ENCODE results near the gene SYNPO2L.

The SYNPO2L gene

GRCh38 chr10:73628405-73628804, 27.4 kb downstream of the SYNPO2L start:
- no peak overlapping the region for H3K23ac ChIP-seq (ENCODE audit: low read length)
- H3K27me3 ChIP-seq (ENCODE audit: insufficient read depth, low read length, poor library complexity) = no peaks in the 10 kb centered on the region
- no peak overlapping the region for H3K18ac ChIP-seq (ENCODE audit: low read length)
- no peaks in the 10 kb centered on the region for H3K79me1 ChIP-seq (ENCODE audit: low read length)
- no peaks in the 10 kb centered on the region for H3K36me3 ChIP-seq (ENCODE audit: control insufficient read depth, insufficient read depth, low read length)
- no peak overlapping the region for H2BK5ac ChIP-seq (ENCODE audit: low read length)
- H2AK5ac ChIP-seq (ENCODE audit: low read length) = no peak overlapping the region
- no peak overlapping the region for H3K9ac ChIP-seq (ENCODE audit: low read length)
- H3K56ac ChIP-seq (ENCODE audit: low read length) = no peak overlapping the region
- no peak overlapping the region for H3K4me3 ChIP-seq (ENCODE audit: low read length)
- H2BK120ac ChIP-seq (ENCODE audit: low read depth, low read length) = no peak overlapping the region
- H3K79me2 ChIP-seq (ENCODE audit: control insufficient read depth, insufficient read depth, low read length) = no peaks in the 10 kb centered on the region
- no peak overlapping the region for H3K4ac ChIP-seq (ENCODE audit: low read depth, low read length)
- no peak overlapping the region for H2BK15ac ChIP-seq (replicated peaks; ENCODE audit: low read depth)
- no CpG with 5 or more reads among the region's 7 CpGs for WGBS (ENCODE audit: extremely low coverage, insufficient coverage, low lambda C conversion rate)
- no peak overlapping the region for H4K5ac ChIP-seq (ENCODE audit: low read length)
- H3K4me2 ChIP-seq (ENCODE audit: low read length) = no peak overlapping the region
- H4K8ac ChIP-seq (ENCODE audit: low read depth, low read length) = no peak overlapping the region
- no peak overlapping the region for H3K27ac ChIP-seq (ENCODE audit: low read depth, low read length)
- H3K4me1 ChIP-seq (ENCODE audit: control insufficient read depth, low read depth, low read length) = no peaks in the 10 kb centered on the region
- no peak for DNase-seq

GRCh38 chr10:73627300-73627699, 28.5 kb downstream of the SYNPO2L start:
- H3K27ac ChIP-seq (ENCODE audit: low read depth, low read length) = no peak overlapping the region
- H3K79me2 ChIP-seq (ENCODE audit: control insufficient read depth, insufficient read depth, low read length) = no peaks in the 10 kb centered on the region
- H3K56ac ChIP-seq (ENCODE audit: low read length) = no peak overlapping the region
- H4K8ac ChIP-seq (ENCODE audit: low read depth, low read length) = peak overlapping the region; percentile 59
- no peaks in the 10 kb centered on the region for H3K4me1 ChIP-seq (ENCODE audit: control insufficient read depth, low read depth, low read length)
- no peak overlapping the region for H3K18ac ChIP-seq (ENCODE audit: low read length)
- H2BK5ac ChIP-seq (ENCODE audit: low read length) = no peak overlapping the region
- no peak overlapping the region for H2BK15ac ChIP-seq (replicated peaks; ENCODE audit: low read depth)
- H3K27me3 ChIP-seq (ENCODE audit: insufficient read depth, low read length, poor library complexity) = no peaks in the 10 kb centered on the region
- H4K5ac ChIP-seq (ENCODE audit: low read length) = no peak overlapping the region
- no peaks in the 10 kb centered on the region for H3K79me1 ChIP-seq (ENCODE audit: low read length)
- no peak overlapping the region for H3K4me2 ChIP-seq (ENCODE audit: low read length)
- no peak overlapping the region for H3K9ac ChIP-seq (ENCODE audit: low read length)
- no peak overlapping the region for H2AK5ac ChIP-seq (ENCODE audit: low read length)
- WGBS (ENCODE audit: extremely low coverage, insufficient coverage, low lambda C conversion rate) = no CpG with 5 or more reads among the region's 6 CpGs
- H3K23ac ChIP-seq (ENCODE audit: low read length) = no peak overlapping the region
- no peak overlapping the region for H2BK120ac ChIP-seq (ENCODE audit: low read depth, low read length)
- no peak overlapping the region for H3K4me3 ChIP-seq (ENCODE audit: low read length)
- H3K36me3 ChIP-seq (ENCODE audit: control insufficient read depth, insufficient read depth, low read length) = no peaks in the 10 kb centered on the region
- H3K4ac ChIP-seq (ENCODE audit: low read depth, low read length) = no peak overlapping the region
- DNase-seq = no peak

- Histone ChIP-seq H3K36me3 (ENCODE audit: control insufficient read depth, insufficient read depth, low read length) (no peaks in the 10 kb centered on the region), H2BK15ac (replicated peaks; ENCODE audit: low read depth) (no peak overlapping the region), H3K56ac (ENCODE audit: low read length) (peak overlapping the region; percentile 94), H3K4ac (ENCODE audit: low read depth, low read length) (peak overlapping the region; percentile 83), H3K4me2 (ENCODE audit: low read length) (peak overlapping the region; percentile 54), H4K5ac (ENCODE audit: low read length) (peak overlapping the region; percentile 89), H3K9ac (ENCODE audit: low read length) (peak overlapping the region; percentile 90), H2BK5ac (ENCODE audit: low read length) (peak overlapping the region; percentile 52), H3K23ac (ENCODE audit: low read length) (no peak overlapping the region), H3K4me3 (ENCODE audit: low read length) (peak overlapping the region; percentile 95), H3K18ac (ENCODE audit: low read length) (peak overlapping the region; percentile 46), H3K27me3 (ENCODE audit: insufficient read depth, low read length, poor library complexity) (no peaks in the 10 kb centered on the region), H3K27ac (ENCODE audit: low read depth, low read length) (peak overlapping the region; percentile 60), H3K4me1 (ENCODE audit: control insufficient read depth, low read depth, low read length) (no peaks in the 10 kb centered on the region), H4K8ac (ENCODE audit: low read depth, low read length) (no peak overlapping the region), H3K79me2 (ENCODE audit: control insufficient read depth, insufficient read depth, low read length) (no peaks in the 10 kb centered on the region), H2BK120ac (ENCODE audit: low read depth, low read length) (no peak overlapping the region), H2AK5ac (ENCODE audit: low read length) (peak overlapping the region; percentile 2), H3K79me1 (ENCODE audit: low read length) (no peaks in the 10 kb centered on the region)
- WGBS (ENCODE audit: extremely low coverage, insufficient coverage, low lambda C conversion rate) = no CpG with 5 or more reads among the region's 42 CpGs
- peak; percentile 99 for DNase-seq
These were observed 29.7 kb downstream of the SYNPO2L start for GRCh38 chr10:73625884-73626752.

GRCh38 chr10:73625004-73625883, 30.6 kb downstream of the SYNPO2L start:
- Histone ChIP-seq H3K9ac (ENCODE audit: low read length) (peak overlapping the region; percentile 94), H3K36me3 (ENCODE audit: control insufficient read depth, insufficient read depth, low read length) (no peaks in the 10 kb centered on the region), H3K27me3 (ENCODE audit: insufficient read depth, low read length, poor library complexity) (no peaks in the 10 kb centered on the region), H2BK120ac (ENCODE audit: low read depth, low read length) (no peak overlapping the region), H3K4me1 (ENCODE audit: control insufficient read depth, low read depth, low read length) (no peaks in the 10 kb centered on the region), H2AK5ac (ENCODE audit: low read length) (no peak overlapping the region), H3K79me1 (ENCODE audit: low read length) (no peaks in the 10 kb centered on the region), H3K4me2 (ENCODE audit: low read length) (peak overlapping the region; percentile 72), H4K5ac (ENCODE audit: low read length) (no peak overlapping the region), H3K23ac (ENCODE audit: low read length) (no peak overlapping the region), H3K56ac (ENCODE audit: low read length) (peak overlapping the region; percentile 94), H3K79me2 (ENCODE audit: control insufficient read depth, insufficient read depth, low read length) (no peaks in the 10 kb centered on the region), H4K8ac (ENCODE audit: low read depth, low read length) (peak overlapping the region; percentile 77), H3K18ac (ENCODE audit: low read length) (peak overlapping the region; percentile 33), H2BK5ac (ENCODE audit: low read length) (peak overlapping the region; percentile 79), H2BK15ac (replicated peaks; ENCODE audit: low read depth) (no peak overlapping the region), H3K4ac (ENCODE audit: low read depth, low read length) (no peak overlapping the region), H3K4me3 (ENCODE audit: low read length) (peak overlapping the region; percentile 95), H3K27ac (ENCODE audit: low read depth, low read length) (peak overlapping the region; percentile 60)
- WGBS (ENCODE audit: extremely low coverage, insufficient coverage, low lambda C conversion rate) = no CpG with 5 or more reads among the region's 46 CpGs
- peak; percentile 81 for DNase-seq

- H4K8ac ChIP-seq (ENCODE audit: low read depth, low read length) = no peak overlapping the region
- H2BK120ac ChIP-seq (ENCODE audit: low read depth, low read length) = no peak overlapping the region
- no peaks in the 10 kb centered on the region for H3K4me1 ChIP-seq (ENCODE audit: control insufficient read depth, low read depth, low read length)
- H2AK5ac ChIP-seq (ENCODE audit: low read length) = no peak overlapping the region
- H2BK5ac ChIP-seq (ENCODE audit: low read length) = no peak overlapping the region
- no peaks in the 10 kb centered on the region for H3K79me2 ChIP-seq (ENCODE audit: control insufficient read depth, insufficient read depth, low read length)
- no peaks in the 10 kb centered on the region for H3K27me3 ChIP-seq (ENCODE audit: insufficient read depth, low read length, poor library complexity)
- no peak overlapping the region for H3K18ac ChIP-seq (ENCODE audit: low read length)
- no peak for DNase-seq
- no peak overlapping the region for H3K23ac ChIP-seq (ENCODE audit: low read length)
- no peak overlapping the region for H4K5ac ChIP-seq (ENCODE audit: low read length)
- H2BK15ac ChIP-seq (replicated peaks; ENCODE audit: low read depth) = no peak overlapping the region
- H3K4me3 ChIP-seq (ENCODE audit: low read length) = no peak overlapping the region
- H3K27ac ChIP-seq (ENCODE audit: low read depth, low read length) = no peak overlapping the region
- H3K79me1 ChIP-seq (ENCODE audit: low read length) = no peaks in the 10 kb centered on the region
- H3K56ac ChIP-seq (ENCODE audit: low read length) = no peak overlapping the region
- H3K9ac ChIP-seq (ENCODE audit: low read length) = no peak overlapping the region
- H3K4me2 ChIP-seq (ENCODE audit: low read length) = no peak overlapping the region
- no peak overlapping the region for H3K4ac ChIP-seq (ENCODE audit: low read depth, low read length)
- no CpG with 5 or more reads among the region's 4 CpGs for WGBS (ENCODE audit: extremely low coverage, insufficient coverage, low lambda C conversion rate)
- no peaks in the 10 kb centered on the region for H3K36me3 ChIP-seq (ENCODE audit: control insufficient read depth, insufficient read depth, low read length)
These were observed 32.8 kb downstream of the SYNPO2L start for GRCh38 chr10:73623056-73623455.
